Thyroid gland (tissue), 4 donors: ENCODE results near the gene MESD.

ENCODE experiments used
- POLR2A ChIP-seq, 2 donors: fragments of 450-650 bp; IDR thresholded peaks; one replicate each; pipeline ENCODE4 v1.6.1; 2017; ENCODE audit warnings: antibody characterized with exemption in 2 of 2, mild to moderate bottlenecking in 2 of 2, moderate library complexity in 1 of 2
- TF ChIP-seq, protein P1 (sequence below), 6 experiments: fragments of 200-600 bp in 3 of 6; fragments of 450-650 bp in 3 of 6; sonication (generic) in 3 of 6; IDR thresholded peaks; one replicate each; pipeline ENCODE4 v1.5.1; 2016 to 2019; ENCODE audit warnings: antibody characterized with exemption in 6 of 6, mild to moderate bottlenecking in 2 of 6, inconsistent platforms in 1 of 6, moderate library complexity in 1 of 6

DNA sequence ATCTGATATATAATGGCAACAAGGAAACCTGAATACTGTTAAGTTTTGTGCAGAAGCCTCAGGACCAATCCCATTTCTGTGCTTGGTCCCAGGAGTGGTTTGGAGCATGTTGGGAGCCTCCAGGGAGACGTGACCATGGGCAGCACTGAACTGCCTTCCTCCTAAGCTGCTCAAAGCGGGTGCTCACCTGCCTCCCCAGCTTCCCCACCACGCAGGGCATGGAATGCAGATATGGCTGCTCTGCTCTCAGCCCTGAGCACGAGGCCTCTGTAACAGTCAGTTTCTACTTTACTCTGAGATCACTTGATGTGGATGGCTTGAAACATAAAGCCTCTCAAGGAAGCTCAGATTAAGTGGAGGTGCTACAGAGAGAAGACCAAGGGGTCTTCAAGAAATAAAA lies 49.3 kb downstream of the MESD start:
- TF ChIP-seq, protein P1, sequence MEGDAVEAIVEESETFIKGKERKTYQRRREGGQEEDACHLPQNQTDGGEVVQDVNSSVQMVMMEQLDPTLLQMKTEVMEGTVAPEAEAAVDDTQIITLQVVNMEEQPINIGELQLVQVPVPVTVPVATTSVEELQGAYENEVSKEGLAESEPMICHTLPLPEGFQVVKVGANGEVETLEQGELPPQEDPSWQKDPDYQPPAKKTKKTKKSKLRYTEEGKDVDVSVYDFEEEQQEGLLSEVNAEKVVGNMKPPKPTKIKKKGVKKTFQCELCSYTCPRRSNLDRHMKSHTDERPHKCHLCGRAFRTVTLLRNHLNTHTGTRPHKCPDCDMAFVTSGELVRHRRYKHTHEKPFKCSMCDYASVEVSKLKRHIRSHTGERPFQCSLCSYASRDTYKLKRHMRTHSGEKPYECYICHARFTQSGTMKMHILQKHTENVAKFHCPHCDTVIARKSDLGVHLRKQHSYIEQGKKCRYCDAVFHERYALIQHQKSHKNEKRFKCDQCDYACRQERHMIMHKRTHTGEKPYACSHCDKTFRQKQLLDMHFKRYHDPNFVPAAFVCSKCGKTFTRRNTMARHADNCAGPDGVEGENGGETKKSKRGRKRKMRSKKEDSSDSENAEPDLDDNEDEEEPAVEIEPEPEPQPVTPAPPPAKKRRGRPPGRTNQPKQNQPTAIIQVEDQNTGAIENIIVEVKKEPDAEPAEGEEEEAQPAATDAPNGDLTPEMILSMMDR (IDR thresholded peaks at IDR 0.05): no peak
- no peak for TF ChIP-seq POLR2A (IDR thresholded peaks at IDR 0.05)
